ENCODE data around the gene BRIP1. TPM values are rescaled to one million over a fixed set of nuclear protein-coding genes. Genes with fewer than 3 reads are reported as not detected.

BRIP1 gene
- total and polyA plus RNA-seq, 7 experiments from 2014 or later, result 0.64 to 19.9 (median 1.6) TPM

DNA sequence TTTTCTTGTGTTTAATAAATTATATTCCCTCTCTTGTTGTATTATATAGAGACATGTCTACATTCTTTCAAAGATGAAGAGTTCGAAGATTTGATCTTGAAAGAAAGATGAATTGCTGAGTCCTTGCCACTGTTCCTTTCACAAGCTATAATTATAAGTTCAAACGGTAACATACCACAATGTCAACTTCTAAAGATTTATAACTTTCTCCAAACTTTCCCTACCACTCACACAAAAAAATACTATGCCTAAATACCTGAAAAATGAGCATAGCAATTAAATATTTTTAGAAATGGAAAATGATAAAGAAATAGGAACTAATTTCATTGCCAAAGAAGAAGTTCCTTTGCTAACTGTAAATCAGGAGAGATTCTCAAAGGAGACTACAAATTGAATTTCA is 50.6 kb downstream of the BRIP1 start:
- POLR2A ChIA-PET, result no interaction called here
- CTCF ChIA-PET, result no interaction called here
- intact Hi-C loops (cut with micrococcal nuclease), result no loop called here

DNA sequence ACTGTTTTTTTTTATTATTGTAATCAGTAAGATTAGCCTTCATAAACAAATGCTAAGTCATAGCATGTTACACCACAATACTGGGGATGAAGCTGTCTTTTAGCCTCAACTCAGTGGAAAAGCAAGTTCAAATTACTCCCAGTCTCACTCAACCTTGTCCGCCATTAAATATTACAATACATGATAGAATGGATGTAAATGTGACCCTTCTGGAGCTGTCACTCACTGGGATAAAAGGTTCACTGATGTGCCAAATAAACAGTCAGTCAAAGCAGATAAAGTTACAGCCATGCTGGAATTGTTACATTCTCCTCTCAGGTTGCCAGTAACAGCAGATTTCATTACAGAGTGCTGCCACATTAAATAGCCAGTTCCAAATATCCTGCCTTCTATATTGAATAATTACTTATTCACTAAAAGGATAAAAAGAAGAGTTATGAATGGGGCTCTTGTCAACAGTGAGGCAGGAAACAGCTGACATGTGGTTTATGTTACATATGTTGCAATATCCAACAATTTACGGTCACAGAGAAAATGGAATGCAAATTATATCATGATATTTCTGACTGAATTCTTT is 53.4 kb downstream of the BRIP1 start:
- H3K9me3 ChIP-seq (ENCODE audit: control insufficient read depth in 2 of 3, low read length in 3 of 3), result no peaks in the 10 kb centered on the region
- H3K4me3 Mint-ChIP-seq, result no peak overlapping the region
- H3K4me3 ChIP-seq (ENCODE audit: low read length), result no peak overlapping the region
- CTCF ChIA-PET, result no interaction called here
- H3K4me1 ChIP-seq (ENCODE audit: control insufficient read depth in 2 of 2, insufficient read depth in 2 of 2, low read length in 2 of 2), result no peaks in the 10 kb centered on the region
- H3K27me3 ChIP-seq (ENCODE audit: control insufficient read depth in 2 of 2, insufficient read depth in 2 of 2, low read length in 2 of 2), result no peaks in the 10 kb centered on the region
- H3K36me3 Mint-ChIP-seq, result peaks cover 0 to 10% (median 0%) of the 10 kb centered on the region in 5 donors
- intact Hi-C loops (cut with micrococcal nuclease), result no loop called here
- H3K27me3 Mint-ChIP-seq, result no peaks in the 10 kb centered on the region
- POLR2A ChIA-PET, result no interaction called here
- H3K9me3 Mint-ChIP-seq, result no peaks in the 10 kb centered on the region
- no peak for DNase-seq
- peaks cover 0 to 7% (median 0%) of the 10 kb centered on the region in 7 donors for H3K4me1 Mint-ChIP-seq
- no peak overlapping the region for H3K27ac ChIP-seq (ENCODE audit: low read depth, low read length)
- no peak overlapping the region for H3K27ac Mint-ChIP-seq
- H3K36me3 ChIP-seq (ENCODE audit: control insufficient read depth in 2 of 3, insufficient read depth in 3 of 3, low read length in 3 of 3), result no peaks in the 10 kb centered on the region
- no peak for ATAC-seq

More for the DNA sequence above, 50.6 kb downstream of the BRIP1 start:
- H3K27me3 ChIP-seq (ENCODE audit: control insufficient read depth in 2 of 2, insufficient read depth in 2 of 2, low read length in 2 of 2), result no peaks in the 10 kb centered on the region
- no peaks in the 10 kb centered on the region for H3K36me3 ChIP-seq (ENCODE audit: control insufficient read depth in 2 of 3, insufficient read depth in 3 of 3, low read length in 3 of 3)
- H3K9me3 ChIP-seq (ENCODE audit: control insufficient read depth in 2 of 3, low read length in 3 of 3), result no peaks in the 10 kb centered on the region
- H3K4me3 Mint-ChIP-seq, result no peak overlapping the region
- DNase-seq (no peak), ATAC-seq (no peak)
- peaks cover 0 to 12% (median 3%) of the 10 kb centered on the region in 5 donors for H3K36me3 Mint-ChIP-seq
- no peaks in the 10 kb centered on the region for H3K9me3 Mint-ChIP-seq
- no peaks in the 10 kb centered on the region for H3K4me1 ChIP-seq (ENCODE audit: control insufficient read depth in 2 of 2, insufficient read depth in 2 of 2, low read length in 2 of 2)
- H3K27ac Mint-ChIP-seq, result no peak overlapping the region
- no peak overlapping the region for H3K4me3 ChIP-seq (ENCODE audit: low read length)
- peaks cover 0 to 3% (median 0%) of the 10 kb centered on the region in 7 donors for H3K4me1 Mint-ChIP-seq
- H3K27me3 Mint-ChIP-seq, result no peaks in the 10 kb centered on the region
- no peak overlapping the region for H3K27ac ChIP-seq (ENCODE audit: low read depth, low read length)

DNA sequence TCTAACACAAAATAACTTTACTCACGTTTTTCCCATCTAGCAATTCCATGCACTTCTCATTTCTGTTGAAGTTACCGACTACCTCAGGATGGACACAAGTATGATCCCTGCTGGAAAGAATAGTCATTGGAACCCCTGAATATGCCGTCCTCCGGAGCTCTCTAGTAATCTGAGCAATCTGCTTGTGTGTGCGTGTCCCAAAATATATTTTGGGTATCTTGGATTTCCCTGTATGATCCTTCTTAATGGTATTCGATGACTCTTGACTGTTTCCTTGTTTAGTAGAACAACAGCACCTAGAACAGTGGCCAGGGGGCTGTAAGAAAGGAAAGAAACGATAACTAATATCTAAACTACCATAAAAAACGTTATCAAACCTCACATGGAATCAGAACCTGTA is 54.9 kb downstream of the BRIP1 start:
- Mint-ChIP-seq H3K27ac (no peak overlapping the region), H3K36me3 (peaks cover 0 to 8% (median 0%) of the 10 kb centered on the region in 5 donors), H3K9me3 (no peaks in the 10 kb centered on the region), H3K4me3 (no peak overlapping the region), H3K4me1 (peaks cover 0 to 7% (median 0%) of the 10 kb centered on the region in 7 donors), H3K27me3 (no peaks in the 10 kb centered on the region)
- Histone ChIP-seq H3K9me3 (ENCODE audit: control insufficient read depth in 2 of 3, low read length in 3 of 3) (no peaks in the 10 kb centered on the region), H3K27me3 (ENCODE audit: control insufficient read depth in 2 of 2, insufficient read depth in 2 of 2, low read length in 2 of 2) (no peaks in the 10 kb centered on the region), H3K4me3 (ENCODE audit: low read length) (no peak overlapping the region), H3K27ac (ENCODE audit: low read depth, low read length) (no peak overlapping the region), H3K4me1 (ENCODE audit: control insufficient read depth in 2 of 2, insufficient read depth in 2 of 2, low read length in 2 of 2) (no peaks in the 10 kb centered on the region), H3K36me3 (ENCODE audit: control insufficient read depth in 2 of 3, insufficient read depth in 3 of 3, low read length in 3 of 3) (no peaks in the 10 kb centered on the region)
- ChIA-PET CTCF (no interaction called here), POLR2A (no interaction called here)
- DNase-seq (no peak), ATAC-seq (no peak)
- intact Hi-C loops (cut with micrococcal nuclease), result no loop called here

DNA sequence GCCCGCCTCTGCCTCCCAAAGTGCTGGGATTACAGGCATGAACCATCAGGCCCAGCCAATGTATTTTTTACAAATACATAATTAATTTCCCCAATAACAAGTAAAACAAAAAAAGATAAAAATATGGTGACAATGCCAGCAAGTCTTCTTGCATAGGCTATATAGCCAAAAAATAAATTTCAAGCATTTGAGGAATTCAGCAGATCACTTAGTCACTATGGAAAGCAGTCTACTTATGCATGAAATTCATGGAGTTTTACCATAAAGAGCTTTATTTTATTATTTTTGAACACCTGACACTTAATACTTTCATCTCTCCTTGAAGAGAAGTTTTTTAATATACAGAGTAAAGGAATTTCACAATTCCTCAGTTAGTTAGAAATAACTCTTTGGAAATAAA is 56.4 kb downstream of the BRIP1 start:
- Histone ChIP-seq H3K27ac (ENCODE audit: low read depth, low read length) (no peak overlapping the region), H3K9me3 (ENCODE audit: control insufficient read depth in 2 of 3, low read length in 3 of 3) (no peaks in the 10 kb centered on the region), H3K4me3 (ENCODE audit: low read length) (no peak overlapping the region), H3K27me3 (ENCODE audit: control insufficient read depth in 2 of 2, insufficient read depth in 2 of 2, low read length in 2 of 2) (no peaks in the 10 kb centered on the region), H3K4me1 (ENCODE audit: control insufficient read depth in 2 of 2, insufficient read depth in 2 of 2, low read length in 2 of 2) (no peaks in the 10 kb centered on the region), H3K36me3 (ENCODE audit: control insufficient read depth in 2 of 3, insufficient read depth in 3 of 3, low read length in 3 of 3) (no peaks in the 10 kb centered on the region)
- H3K9me3 Mint-ChIP-seq, result no peaks in the 10 kb centered on the region
- H3K4me3 Mint-ChIP-seq, result no peak overlapping the region
- intact Hi-C loops (cut with micrococcal nuclease), result no loop called here
- POLR2A ChIA-PET, result no interaction called here
- CTCF ChIA-PET, result no interaction called here
- no peaks in the 10 kb centered on the region for H3K27me3 Mint-ChIP-seq
- H3K4me1 Mint-ChIP-seq, result peaks cover 0 to 7% (median 0%) of the 10 kb centered on the region in 7 donors
- no peak for ATAC-seq
- peaks cover 0 to 7% (median 0%) of the 10 kb centered on the region in 5 donors for H3K36me3 Mint-ChIP-seq
- DNase-seq, result no peak
- H3K27ac Mint-ChIP-seq, result no peak overlapping the region

DNA sequence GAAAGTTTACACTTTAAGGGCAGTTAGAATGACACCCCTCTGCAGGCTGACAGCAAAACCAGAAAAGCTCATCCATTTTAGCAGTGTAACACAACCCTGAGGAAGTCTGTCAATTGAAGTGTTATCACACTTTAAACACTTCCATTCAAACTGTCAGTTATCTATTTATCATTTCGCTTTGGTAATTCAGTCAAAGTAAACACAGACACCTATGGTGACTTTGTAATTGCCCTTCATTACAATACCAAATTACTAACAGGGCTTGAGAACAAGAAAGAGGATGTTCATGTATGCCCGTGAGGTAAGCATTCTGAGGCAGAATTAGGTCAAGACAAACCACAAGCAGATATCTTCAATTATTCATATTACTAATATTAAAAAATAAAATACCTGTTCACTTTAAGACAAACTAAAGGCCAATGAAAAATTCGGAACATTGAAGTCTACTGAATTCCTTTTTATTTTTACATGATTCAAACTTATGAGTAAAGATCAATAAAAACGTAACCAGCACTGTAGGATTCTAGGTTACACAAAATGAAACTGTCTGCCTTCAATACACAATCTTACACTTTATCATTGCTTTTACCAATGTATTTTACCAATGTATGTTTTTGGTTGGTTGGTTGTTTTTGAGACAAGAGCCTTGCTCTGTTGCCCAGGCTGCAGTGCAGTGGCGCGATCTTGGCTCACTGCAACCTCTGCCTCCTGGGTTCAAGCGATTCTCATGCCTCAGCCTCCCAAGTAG is 57.1 kb downstream of the BRIP1 start:
- intact Hi-C loops (cut with micrococcal nuclease), result no loop called here
- H3K9me3 ChIP-seq (ENCODE audit: control insufficient read depth in 2 of 3, low read length in 3 of 3), result no peaks in the 10 kb centered on the region
- no peak overlapping the region for H3K4me3 Mint-ChIP-seq
- DNase-seq, result no peak
- H3K36me3 ChIP-seq (ENCODE audit: control insufficient read depth in 2 of 3, insufficient read depth in 3 of 3, low read length in 3 of 3), result no peaks in the 10 kb centered on the region
- ATAC-seq, result peak; percentile 56
- H3K36me3 Mint-ChIP-seq, result peaks cover 0 to 7% (median 0%) of the 10 kb centered on the region in 5 donors
- H3K4me1 ChIP-seq (ENCODE audit: control insufficient read depth in 2 of 2, insufficient read depth in 2 of 2, low read length in 2 of 2), result no peaks in the 10 kb centered on the region
- no peaks in the 10 kb centered on the region for H3K9me3 Mint-ChIP-seq
- ChIA-PET POLR2A (no interaction called here), CTCF (no interaction called here)
- no peak overlapping the region for H3K4me3 ChIP-seq (ENCODE audit: low read length)
- no peak overlapping the region for H3K27ac Mint-ChIP-seq
- no peak overlapping the region for H3K27ac ChIP-seq (ENCODE audit: low read depth, low read length)
- no peaks in the 10 kb centered on the region for H3K27me3 Mint-ChIP-seq
- no peaks in the 10 kb centered on the region for H3K27me3 ChIP-seq (ENCODE audit: control insufficient read depth in 2 of 2, insufficient read depth in 2 of 2, low read length in 2 of 2)
- H3K4me1 Mint-ChIP-seq, result peaks cover 0 to 7% (median 0%) of the 10 kb centered on the region in 7 donors

DNA sequence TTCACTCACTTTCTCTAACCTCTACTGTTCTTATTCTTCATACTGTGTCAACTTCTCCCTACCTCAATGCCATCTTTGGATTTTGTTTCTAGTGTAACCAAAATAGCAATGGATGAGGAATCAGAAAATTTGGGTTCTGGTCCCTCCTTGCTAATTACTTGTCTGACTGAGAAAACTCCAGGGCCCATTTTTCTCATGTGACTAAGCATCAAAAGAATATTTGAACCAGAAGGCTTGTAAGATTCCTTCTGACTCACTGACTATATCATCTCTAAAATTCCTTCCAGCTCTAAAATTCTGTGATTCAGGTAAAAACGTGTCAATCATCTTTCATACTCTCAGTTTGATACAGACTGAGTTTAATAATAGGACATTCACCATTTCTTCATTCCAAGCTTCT is 57.9 kb downstream of the BRIP1 start:
- Mint-ChIP-seq H3K27ac (no peak overlapping the region), H3K4me3 (no peak overlapping the region), H3K36me3 (peaks cover 0 to 10% (median 0%) of the 10 kb centered on the region in 5 donors), H3K9me3 (no peaks in the 10 kb centered on the region), H3K4me1 (peaks cover 0 to 7% (median 0%) of the 10 kb centered on the region in 7 donors), H3K27me3 (no peaks in the 10 kb centered on the region)
- POLR2A ChIA-PET, result no interaction called here
- intact Hi-C loops (cut with micrococcal nuclease), result no loop called here
- CTCF ChIA-PET, result no interaction called here
- no peaks in the 10 kb centered on the region for H3K4me1 ChIP-seq (ENCODE audit: control insufficient read depth in 2 of 2, insufficient read depth in 2 of 2, low read length in 2 of 2)
- DNase-seq, result no peak
- no peak overlapping the region for H3K27ac ChIP-seq (ENCODE audit: low read depth, low read length)
- ATAC-seq, result no peak
- H3K9me3 ChIP-seq (ENCODE audit: control insufficient read depth in 2 of 3, low read length in 3 of 3), result no peaks in the 10 kb centered on the region
- H3K4me3 ChIP-seq (ENCODE audit: low read length), result no peak overlapping the region
- H3K27me3 ChIP-seq (ENCODE audit: control insufficient read depth in 2 of 2, insufficient read depth in 2 of 2, low read length in 2 of 2), result no peaks in the 10 kb centered on the region
- no peaks in the 10 kb centered on the region for H3K36me3 ChIP-seq (ENCODE audit: control insufficient read depth in 2 of 3, insufficient read depth in 3 of 3, low read length in 3 of 3)

DNA sequence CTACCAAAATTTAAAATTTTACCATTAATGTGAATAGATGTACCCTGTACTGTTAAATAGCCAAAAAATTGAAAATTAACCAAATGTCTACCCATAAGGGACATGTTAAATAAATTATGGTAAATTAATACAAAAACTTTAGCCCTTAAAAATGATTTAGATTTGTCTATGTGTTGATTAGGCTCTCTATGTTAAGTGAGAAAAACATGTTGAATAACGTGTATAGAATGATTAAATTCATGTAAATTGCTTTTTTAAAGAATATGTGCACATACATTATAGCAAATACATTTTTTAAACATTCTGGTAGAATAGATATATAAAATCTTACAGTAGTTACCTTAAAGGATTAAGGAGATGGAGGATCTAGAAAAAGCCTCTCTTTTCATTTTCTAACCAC is 59.5 kb downstream of the BRIP1 start:
- no peak overlapping the region for H3K4me3 Mint-ChIP-seq
- CTCF ChIA-PET, result no interaction called here
- Histone ChIP-seq H3K27me3 (ENCODE audit: control insufficient read depth in 2 of 2, insufficient read depth in 2 of 2, low read length in 2 of 2) (no peaks in the 10 kb centered on the region), H3K36me3 (ENCODE audit: control insufficient read depth in 2 of 3, insufficient read depth in 3 of 3, low read length in 3 of 3) (no peaks in the 10 kb centered on the region), H3K4me1 (ENCODE audit: control insufficient read depth in 2 of 2, insufficient read depth in 2 of 2, low read length in 2 of 2) (no peaks in the 10 kb centered on the region), H3K4me3 (ENCODE audit: low read length) (no peak overlapping the region), H3K27ac (ENCODE audit: low read depth, low read length) (no peak overlapping the region), H3K9me3 (ENCODE audit: control insufficient read depth in 2 of 3, low read length in 3 of 3) (no peaks in the 10 kb centered on the region)
- no peaks in the 10 kb centered on the region for H3K27me3 Mint-ChIP-seq
- peaks cover 0 to 16% (median 0%) of the 10 kb centered on the region in 5 donors for H3K36me3 Mint-ChIP-seq
- POLR2A ChIA-PET, result no interaction called here
- DNase-seq (no peak), ATAC-seq (no peak)
- H3K4me1 Mint-ChIP-seq, result peaks cover 0 to 3% (median 0%) of the 10 kb centered on the region in 7 donors
- intact Hi-C loops (cut with micrococcal nuclease), result no loop called here
- H3K9me3 Mint-ChIP-seq, result no peaks in the 10 kb centered on the region
- no peak overlapping the region for H3K27ac Mint-ChIP-seq
